Astrocyte (in vitro differentiated cells and primary cell): ENCODE results near the gene CIB1.

Experiments used
- CTCF ChIP-seq: IDR thresholded peaks from 2 replicates; pipeline ENCODE4 v1.5.1; 2011; ENCODE audit warnings: low read depth, mild to moderate bottlenecking, inconsistent platforms, low read length, moderate library complexity; ENCODE audit not compliant: insufficient read depth
- EZH2 ChIP-seq: IDR thresholded peaks from 2 replicates; pipeline ENCODE4 v1.6.1; 2012; ENCODE audit warnings: mild to moderate bottlenecking, low read length, inconsistent platforms; ENCODE audit not compliant: insufficient read depth

GRCh38 chr15:90188914-90189748, 44.6 kb downstream of the CIB1 start:
- TF ChIP-seq CTCF (no peak), EZH2 (no peak)
